ENCODE results near the gene PLEKHM3.

Gene PLEKHM3, protein sequence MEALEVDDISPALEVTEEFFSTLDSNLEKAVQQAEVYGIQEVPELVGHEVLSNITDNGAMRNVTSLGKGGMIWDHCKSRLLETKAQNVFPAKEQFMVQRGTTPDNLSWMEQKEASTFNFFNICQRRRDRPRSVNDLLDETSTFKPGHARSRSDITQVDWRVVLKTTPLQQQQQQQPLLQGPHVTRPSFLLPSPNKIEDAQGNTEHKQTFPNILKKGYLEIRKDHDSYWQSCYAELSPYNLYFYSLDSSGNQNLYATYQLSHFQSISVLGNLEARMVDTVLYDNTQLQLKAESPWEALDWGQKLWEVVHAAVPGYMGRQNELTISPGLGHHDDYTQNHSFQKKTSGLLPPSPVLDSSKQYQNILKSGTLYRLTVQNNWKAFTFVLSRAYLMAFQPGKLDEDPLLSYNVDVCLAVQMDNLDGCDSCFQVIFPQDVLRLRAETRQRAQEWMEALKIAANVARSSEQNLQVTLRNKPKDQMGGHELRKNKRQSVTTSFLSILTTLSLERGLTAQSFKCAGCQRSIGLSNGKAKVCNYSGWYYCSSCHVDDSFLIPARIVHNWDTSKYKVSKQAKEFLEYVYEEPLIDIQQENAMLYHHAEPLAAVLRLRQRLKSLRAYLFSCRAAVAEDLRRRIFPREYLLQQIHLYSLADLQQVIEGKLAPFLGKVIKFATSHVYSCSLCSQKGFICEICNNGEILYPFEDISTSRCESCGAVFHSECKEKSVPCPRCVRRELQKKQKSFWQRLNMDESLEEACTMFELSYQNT

GRCh38 chr2:208025037-208025813, at the start of gene PLEKHM3:
TSS of gene PLEKHM3 (minus strand) at chr2:208025527. CDS start at chr2:208001639, 23,888 bp downstream.
- peak; percentile 76 for DNase-seq

GRCh38 chr2:208074610-208075356, 49.5 kb upstream of the PLEKHM3 start:
- no peak for DNase-seq

GRCh38 chr2:208072250-208072892, 47.0 kb upstream of the PLEKHM3 start:
- peak; percentile 42 for DNase-seq

DNA sequence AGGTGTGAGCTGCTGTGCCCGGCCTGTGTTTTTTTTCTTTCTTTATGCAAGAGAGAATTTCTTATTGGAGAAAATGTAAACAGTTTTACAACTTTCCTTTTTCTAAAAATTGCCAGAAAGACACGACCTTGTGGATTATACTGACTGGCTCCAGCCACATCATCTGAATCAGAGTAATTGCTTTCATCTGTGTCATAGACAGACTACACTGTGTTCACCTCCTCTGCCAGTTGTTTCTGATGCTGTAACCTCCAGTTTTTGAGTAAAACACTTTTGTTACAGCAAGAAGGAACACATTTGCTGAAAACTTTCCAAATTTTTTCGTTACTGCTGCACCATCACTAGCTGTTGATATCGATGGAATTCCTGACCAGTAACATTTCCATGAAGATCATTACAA, 43.9 kb upstream of the PLEKHM3 start:
- no peak for DNase-seq

- DNase-seq = no peak
These were observed 40.7 kb upstream of the PLEKHM3 start for GRCh38 chr2:208066016-208066415.

DNA sequence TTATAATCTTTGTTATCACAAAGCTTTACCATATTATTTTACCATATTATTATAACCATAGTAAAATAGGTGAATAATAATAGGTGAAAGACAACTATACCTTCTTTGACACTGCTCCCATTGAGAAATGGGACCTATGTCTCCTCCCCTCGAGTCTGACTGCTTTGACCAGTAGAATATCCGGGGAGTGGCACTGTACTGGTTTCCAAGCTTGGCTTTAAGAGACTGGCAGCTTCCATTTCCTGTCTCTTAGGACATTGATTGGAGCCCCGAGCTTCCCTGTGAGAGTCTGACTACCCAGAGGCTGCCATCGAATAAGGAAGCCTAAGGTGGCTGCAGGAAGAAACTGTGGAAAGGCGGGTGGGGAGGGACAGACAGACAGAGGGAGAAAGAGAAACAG, 40.1 kb upstream of the PLEKHM3 start:
- DNase-seq = no peak

DNA sequence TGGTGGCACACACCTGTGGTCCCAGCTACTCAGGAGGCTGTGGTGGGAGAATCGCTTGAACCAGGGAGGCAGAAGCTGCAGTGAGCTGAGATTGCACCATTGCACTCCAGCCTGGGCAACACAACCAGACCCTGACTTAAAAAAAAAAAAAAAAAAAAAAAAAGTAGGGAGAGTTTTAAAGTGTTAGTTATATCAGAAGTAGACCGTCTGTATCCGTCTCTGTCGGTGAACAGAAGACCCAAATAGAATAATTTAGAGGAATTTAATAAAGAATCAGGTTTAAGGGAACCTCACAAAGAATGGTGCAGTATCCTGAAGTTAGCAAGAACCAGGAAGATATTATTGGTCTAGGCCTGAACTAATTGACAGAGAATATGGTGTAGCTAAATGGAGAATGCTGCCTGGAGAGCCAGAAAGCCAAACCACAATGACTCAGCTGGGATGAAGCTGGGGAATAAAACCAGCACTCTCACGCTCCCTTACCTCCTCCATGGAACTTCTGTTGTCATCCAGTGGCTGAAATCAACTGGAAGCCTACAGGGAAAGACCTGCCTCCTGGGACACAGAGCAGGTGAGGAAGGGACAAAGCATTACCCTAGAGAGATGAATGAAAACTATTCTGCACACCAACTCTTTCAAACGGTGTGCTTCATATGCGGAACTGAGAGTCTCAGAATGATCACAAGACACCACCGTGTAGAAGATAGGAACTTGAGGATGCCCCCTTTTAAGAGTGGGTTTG, 39.1 kb upstream of the PLEKHM3 start:
- no peak for DNase-seq

- DNase-seq = no peak
These were observed 37.6 kb upstream of the PLEKHM3 start for GRCh38 chr2:208062961-208063360.

GRCh38 chr2:208062113-208062512, 36.8 kb upstream of the PLEKHM3 start:
- DNase-seq = no peak

GRCh38 chr2:208057108-208057507, 31.8 kb upstream of the PLEKHM3 start:
- DNase-seq = no peak

DNA sequence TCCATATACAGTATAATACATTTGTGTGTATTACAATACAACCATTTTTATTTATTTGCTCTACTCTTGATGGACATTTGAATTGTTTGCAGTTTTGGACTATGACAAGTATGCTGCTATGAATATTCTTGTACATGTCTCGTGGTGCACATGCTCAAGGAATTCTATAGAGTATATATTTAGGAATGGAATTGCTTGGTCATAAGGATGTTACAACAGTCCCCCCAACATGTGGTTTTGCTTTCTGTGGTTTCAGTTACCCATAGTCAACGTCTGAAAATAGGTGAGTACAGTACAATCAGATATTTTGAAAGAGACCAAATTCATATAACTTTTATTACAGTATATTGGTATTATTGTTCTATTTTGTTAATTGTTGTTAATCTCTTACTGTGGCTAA, 24.1 kb upstream of the PLEKHM3 start:
- no peak for DNase-seq

- no peak for DNase-seq
These were observed 23.7 kb upstream of the PLEKHM3 start for GRCh38 chr2:208049006-208049405.

DNA sequence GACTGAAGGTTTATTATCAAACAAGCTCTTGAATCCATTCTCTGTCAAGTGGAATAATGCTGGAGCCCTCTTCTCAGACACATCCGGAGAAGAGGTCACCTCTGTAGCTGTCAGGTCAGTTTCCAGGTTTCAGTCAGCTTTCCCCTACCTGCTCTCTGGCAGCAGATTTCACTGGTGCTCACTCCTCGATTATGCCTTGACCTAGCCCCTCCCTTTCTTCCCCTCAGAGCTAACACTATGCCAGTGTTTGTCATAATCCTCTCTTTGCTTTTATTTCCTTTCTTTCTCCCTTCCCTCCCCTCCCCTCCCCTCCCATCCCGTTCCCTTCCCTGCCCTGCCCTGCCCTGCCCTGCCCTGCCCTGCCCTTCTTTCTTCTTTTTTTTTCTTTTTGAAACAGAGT, 22.5 kb upstream of the PLEKHM3 start:
- DNase-seq = no peak

GRCh38 chr2:208046686-208047085, 21.4 kb upstream of the PLEKHM3 start:
- no peak for DNase-seq

DNA sequence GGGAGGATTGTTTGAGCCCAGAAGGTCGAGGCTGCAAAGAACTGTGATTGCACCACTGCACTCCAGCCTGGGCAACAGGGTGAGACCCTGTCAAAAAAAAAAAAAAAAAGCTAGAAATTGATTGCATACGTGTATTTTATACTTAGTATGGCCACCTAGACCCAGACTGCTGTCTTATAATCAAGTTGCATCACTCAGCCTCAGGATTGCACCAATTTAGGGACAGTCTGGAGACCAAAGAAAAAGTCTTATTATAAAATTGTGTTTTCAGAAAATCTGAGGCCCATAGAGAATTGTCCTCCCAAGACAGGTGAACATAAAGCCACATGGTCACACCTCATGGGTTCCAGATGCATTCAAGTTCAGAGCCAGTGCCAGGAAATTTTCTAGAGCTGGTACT, 17.1 kb upstream of the PLEKHM3 start:
- DNase-seq = no peak

DNA sequence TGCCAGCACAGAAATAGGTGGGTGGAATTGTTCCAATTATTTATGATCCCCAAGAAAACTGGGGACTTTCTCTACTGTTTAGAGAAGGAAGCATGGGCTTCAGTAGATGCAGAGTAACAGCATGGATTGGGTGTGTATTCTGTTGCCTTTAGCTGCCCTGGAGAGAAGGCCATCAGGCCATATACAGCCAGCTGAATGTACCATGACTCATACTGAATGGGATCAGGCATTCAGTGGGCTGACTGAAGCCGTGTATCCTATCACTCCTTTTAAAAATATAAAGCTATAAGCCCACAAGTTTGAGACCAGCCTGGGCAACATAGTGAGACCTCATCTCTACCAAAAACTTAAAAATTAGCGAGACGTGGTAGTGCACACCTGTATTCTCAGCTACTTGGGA, 16.7 kb upstream of the PLEKHM3 start:
- no peak for DNase-seq

DNA sequence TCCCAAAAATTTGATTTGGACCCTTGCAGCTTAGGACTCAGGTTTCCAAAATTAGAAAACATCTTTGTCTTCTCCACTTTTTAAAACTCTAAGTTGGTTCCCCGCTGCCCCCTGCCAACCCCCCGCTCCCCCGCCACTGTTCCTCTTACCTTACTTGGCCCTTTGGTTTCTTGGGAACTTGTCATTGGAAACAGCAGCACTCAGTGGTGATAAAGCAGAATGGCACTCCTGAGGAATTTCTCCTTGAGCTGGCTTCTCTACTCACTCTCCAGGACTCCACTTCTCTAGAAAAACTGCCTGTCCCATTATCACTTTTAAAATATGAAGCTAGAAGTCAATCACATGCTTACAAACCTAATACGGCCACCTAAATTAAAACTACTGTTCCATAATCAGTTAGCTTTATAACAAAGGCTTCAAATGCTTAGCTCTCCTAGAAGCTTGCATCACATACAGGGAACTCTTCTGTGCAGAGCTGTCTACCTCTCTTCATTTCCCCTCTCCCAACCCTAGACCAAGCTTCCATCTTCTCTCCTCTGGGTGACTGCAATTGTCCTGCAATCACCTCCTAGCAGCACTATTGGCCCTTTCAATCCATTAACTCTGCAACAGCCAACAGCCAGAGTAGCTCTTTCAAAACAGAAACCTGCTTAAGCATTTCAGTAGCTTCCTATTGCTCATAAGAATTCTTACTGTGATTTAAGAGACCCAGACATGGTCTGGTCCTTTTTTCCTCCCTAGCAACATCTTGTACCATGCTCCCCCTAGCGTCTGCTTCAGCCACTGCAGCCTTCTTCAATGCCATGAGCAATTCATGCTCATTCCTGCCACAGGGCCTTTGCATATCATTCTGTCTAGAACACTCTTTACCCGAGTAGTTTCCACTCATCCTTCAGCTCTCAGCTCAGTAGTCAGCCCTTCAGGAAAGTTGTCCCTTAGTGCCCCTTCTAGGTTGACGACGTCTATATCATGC, 15.2 kb upstream of the PLEKHM3 start:
- peak; percentile 61 for DNase-seq

DNA sequence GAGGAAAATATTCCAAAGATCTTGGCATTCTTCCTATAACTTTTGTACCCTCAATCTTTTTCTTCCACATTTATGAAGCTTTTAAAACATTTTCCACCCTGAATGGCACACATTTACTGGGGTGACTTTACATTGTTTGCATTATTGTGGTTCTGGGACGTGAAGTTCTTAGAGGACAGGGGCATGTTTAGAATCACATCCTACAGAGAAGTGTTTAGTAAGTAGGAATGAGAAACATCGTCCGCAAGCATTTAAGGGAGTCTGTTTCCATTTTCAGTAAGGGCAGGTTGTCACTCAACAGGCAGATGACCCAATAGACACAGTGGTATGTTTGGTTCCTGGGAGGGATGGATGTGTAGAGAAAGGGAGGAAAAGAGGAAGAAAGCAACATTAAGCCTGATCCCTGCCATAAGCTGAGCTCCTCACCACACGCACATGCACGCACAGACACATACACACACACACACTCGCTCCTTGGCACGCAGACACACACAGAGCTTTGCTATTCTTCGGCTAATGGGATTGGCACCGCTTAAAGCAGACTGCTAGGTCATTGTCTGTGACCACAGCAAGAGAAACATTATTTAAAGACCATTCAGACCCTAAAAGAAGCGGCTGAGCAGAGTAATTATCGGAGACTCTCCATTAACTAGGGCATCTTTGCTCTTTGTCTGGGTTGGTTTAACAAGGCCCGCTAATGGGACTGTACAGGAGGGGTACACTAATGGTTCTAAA, 14.2 kb upstream of the PLEKHM3 start:
- DNase-seq = no peak
